ENCODE data around the gene GRM2.
A peak's percentile ranks its signal among the peaks of the same experiment; 100 is the strongest.

The GRM2 gene

DNA sequence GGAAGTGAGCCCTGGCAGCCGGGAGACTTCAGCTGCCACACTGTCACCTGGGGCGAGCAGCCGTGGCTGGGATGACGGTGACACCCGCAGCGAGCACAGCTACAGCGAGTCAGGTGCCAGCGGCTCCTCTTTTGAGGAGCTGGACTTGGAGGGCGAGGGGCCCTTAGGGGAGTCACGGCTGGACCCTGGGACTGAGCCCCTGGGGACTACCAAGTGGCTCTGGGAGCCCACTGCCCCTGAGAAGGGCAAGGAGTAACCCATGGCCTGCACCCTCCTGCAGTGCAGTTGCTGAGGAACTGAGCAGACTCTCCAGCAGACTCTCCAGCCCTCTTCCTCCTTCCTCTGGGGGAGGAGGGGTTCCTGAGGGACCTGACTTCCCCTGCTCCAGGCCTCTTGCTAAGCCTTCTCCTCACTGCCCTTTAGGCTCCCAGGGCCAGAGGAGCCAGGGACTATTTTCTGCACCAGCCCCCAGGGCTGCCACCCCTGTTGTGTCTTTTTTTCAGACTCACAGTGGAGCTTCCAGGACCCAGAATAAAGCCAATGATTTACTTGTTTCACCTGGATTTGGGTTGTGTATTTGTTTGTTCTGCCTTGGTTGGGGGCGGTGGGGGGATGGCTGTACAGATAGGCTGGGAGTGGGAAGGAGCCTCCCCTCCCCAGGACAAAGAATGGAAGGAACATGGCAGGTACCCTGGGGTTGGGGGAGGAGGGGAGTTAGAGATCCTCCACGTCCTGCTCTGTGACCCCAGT, 2.9 kb upstream of the GRM2 start:
- peak overlapping the region; percentile 24; the same call in 1 of the 2 replicates for H3K27ac ChIP-seq
- no peaks in the 10 kb centered on the region for H3K9me3 ChIP-seq (ENCODE audit: severe bottlenecking)
- no peak for TF ChIP-seq CTCF (IDR thresholded peaks at IDR 0.05; ENCODE audit: low read depth, low read length)
- H3K27me3 ChIP-seq (ENCODE audit: insufficient read depth, low read depth, severe bottlenecking) = no peaks in the 10 kb centered on the region
- no peak overlapping the region for H3K4me3 ChIP-seq (ENCODE audit: low read depth, low read length)
- DNase-seq = no peak
- H3K36me3 ChIP-seq = peaks cover 23% of the 10 kb centered on the region

GRCh38 chr3:51704511-51704950, 2.3 kb upstream of the GRM2 start:
- peaks cover 21% of the 10 kb centered on the region for H3K36me3 ChIP-seq
- H3K4me3 ChIP-seq (ENCODE audit: low read depth, low read length) = no peak overlapping the region
- no peaks in the 10 kb centered on the region for H3K27me3 ChIP-seq (ENCODE audit: insufficient read depth, low read depth, severe bottlenecking)
- H3K27ac ChIP-seq = no peak overlapping the region
- no peak for TF ChIP-seq CTCF (IDR thresholded peaks at IDR 0.05; ENCODE audit: low read depth, low read length)
- H3K9me3 ChIP-seq (ENCODE audit: severe bottlenecking) = no peaks in the 10 kb centered on the region
- DNase-seq = no peak

- Histone ChIP-seq H3K27me3 (ENCODE audit: insufficient read depth, low read depth, severe bottlenecking) (no peaks in the 10 kb centered on the region), H3K36me3 (peaks cover 16% of the 10 kb centered on the region), H3K4me3 (ENCODE audit: low read depth, low read length) (no peak overlapping the region), H3K9me3 (ENCODE audit: severe bottlenecking) (no peaks in the 10 kb centered on the region), H3K27ac (no peak overlapping the region)
- DNase-seq = no peak
- no peak for TF ChIP-seq CTCF (IDR thresholded peaks at IDR 0.05; ENCODE audit: low read depth, low read length)
Observed at GRCh38 chr3:51705276-51706020, 1.4 kb upstream of the GRM2 start.

DNA sequence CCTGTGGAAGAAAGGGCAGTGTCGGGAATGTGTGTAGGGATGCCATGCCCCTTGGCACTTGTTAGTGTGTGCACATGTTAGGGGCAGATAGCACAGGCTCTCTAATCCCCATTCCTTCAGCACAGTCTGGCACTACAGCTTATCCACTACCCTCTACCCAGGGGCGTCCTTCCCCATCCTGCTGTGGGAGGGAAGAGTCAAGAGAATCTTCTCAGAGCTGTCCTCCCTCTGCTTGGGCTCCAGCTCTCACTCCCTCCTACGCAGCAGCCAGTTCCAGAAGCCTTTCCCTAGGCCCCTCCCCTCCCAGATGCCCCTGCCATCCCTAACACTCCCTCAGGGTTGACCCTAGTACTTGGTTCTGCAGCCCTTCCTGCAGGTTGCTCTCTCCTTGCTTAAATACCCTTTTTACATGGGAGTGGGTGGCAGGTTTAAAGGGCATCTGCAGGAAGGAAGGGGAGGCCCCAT, 815 bp upstream of the GRM2 start:
- Histone ChIP-seq H3K27me3 (ENCODE audit: insufficient read depth, low read depth, severe bottlenecking) (no peaks in the 10 kb centered on the region), H3K36me3 (peaks cover 16% of the 10 kb centered on the region), H3K27ac (no peak overlapping the region; the same call in 1 of the 2 replicates), H3K4me3 (ENCODE audit: low read depth, low read length) (no peak overlapping the region), H3K9me3 (ENCODE audit: severe bottlenecking) (no peaks in the 10 kb centered on the region)
- DNase-seq = peak; percentile 32
- TF ChIP-seq CTCF (IDR thresholded peaks at IDR 0.05; ENCODE audit: low read depth, low read length) = no peak

GRCh38 chr3:51708216-51708845, 1.5 kb downstream of the GRM2 start:
- Histone ChIP-seq H3K27me3 (ENCODE audit: insufficient read depth, low read depth, severe bottlenecking) (no peaks in the 10 kb centered on the region), H3K36me3 (peaks cover 37% of the 10 kb centered on the region), H3K27ac (no peak overlapping the region), H3K4me3 (ENCODE audit: low read depth, low read length) (no peak overlapping the region), H3K9me3 (ENCODE audit: severe bottlenecking) (no peaks in the 10 kb centered on the region)
- TF ChIP-seq CTCF (IDR thresholded peaks at IDR 0.05; ENCODE audit: low read depth, low read length) = no peak
- DNase-seq = no peak
